Osteocyte (in vitro differentiated cells): ENCODE results near the gene CCDC136. TPM values are rescaled to one million over a fixed set of nuclear protein-coding genes. Genes with fewer than 3 reads are reported as not detected.

Source experiments
- DNase-seq: peaks from one replicate; pipeline ENCODE4 v3.0.0; 2021; ENCODE audit warnings: mixed read lengths; ENCODE audit not compliant: unreplicated experiment; ENCODE audit errors: extremely low spot score
- H3K27ac Mint-ChIP-seq: one replicate; pipeline ENCODE4 v1.8.0; 2021; ENCODE audit warnings: mild to moderate bottlenecking, mixed read lengths; ENCODE audit not compliant: unreplicated experiment
- H3K27me3 Mint-ChIP-seq: one replicate; pipeline ENCODE4 v1.8.0; 2021; ENCODE audit warnings: mixed read lengths; ENCODE audit not compliant: unreplicated experiment
- H3K36me3 Mint-ChIP-seq: one replicate; pipeline ENCODE4 v1.8.0; 2021; ENCODE audit warnings: mixed read lengths; ENCODE audit not compliant: unreplicated experiment
- H3K4me1 Mint-ChIP-seq: one replicate; pipeline ENCODE4 v1.8.0; 2021; ENCODE audit warnings: mixed read lengths; ENCODE audit not compliant: unreplicated experiment
- H3K4me3 Mint-ChIP-seq: one replicate; pipeline ENCODE4 v1.8.0; 2021; ENCODE audit warnings: mild to moderate bottlenecking, moderate library complexity, mixed read lengths; ENCODE audit not compliant: unreplicated experiment
- H3K9me3 Mint-ChIP-seq: one replicate; pipeline ENCODE4 v1.8.0; 2021; ENCODE audit warnings: mixed read lengths; ENCODE audit not compliant: unreplicated experiment
- total RNA-seq: library from RNA; stranded (reverse); gene quantifications from 2 replicates; pipeline ENCODE4 v1.2.1, GENCODE V29; 2021
- TF ChIP-seq, protein P1 (sequence below): fragments of 200-600 bp; sonication (generic); IDR thresholded peaks from 2 replicates; pipeline ENCODE4 v1.5.0; 2021; ENCODE audit warnings: antibody characterized with exemption, mild to moderate bottlenecking, moderate library complexity

Gene CCDC136
- total RNA-seq, 1 donor from 2014 or later: 13.3 TPM

DNA sequence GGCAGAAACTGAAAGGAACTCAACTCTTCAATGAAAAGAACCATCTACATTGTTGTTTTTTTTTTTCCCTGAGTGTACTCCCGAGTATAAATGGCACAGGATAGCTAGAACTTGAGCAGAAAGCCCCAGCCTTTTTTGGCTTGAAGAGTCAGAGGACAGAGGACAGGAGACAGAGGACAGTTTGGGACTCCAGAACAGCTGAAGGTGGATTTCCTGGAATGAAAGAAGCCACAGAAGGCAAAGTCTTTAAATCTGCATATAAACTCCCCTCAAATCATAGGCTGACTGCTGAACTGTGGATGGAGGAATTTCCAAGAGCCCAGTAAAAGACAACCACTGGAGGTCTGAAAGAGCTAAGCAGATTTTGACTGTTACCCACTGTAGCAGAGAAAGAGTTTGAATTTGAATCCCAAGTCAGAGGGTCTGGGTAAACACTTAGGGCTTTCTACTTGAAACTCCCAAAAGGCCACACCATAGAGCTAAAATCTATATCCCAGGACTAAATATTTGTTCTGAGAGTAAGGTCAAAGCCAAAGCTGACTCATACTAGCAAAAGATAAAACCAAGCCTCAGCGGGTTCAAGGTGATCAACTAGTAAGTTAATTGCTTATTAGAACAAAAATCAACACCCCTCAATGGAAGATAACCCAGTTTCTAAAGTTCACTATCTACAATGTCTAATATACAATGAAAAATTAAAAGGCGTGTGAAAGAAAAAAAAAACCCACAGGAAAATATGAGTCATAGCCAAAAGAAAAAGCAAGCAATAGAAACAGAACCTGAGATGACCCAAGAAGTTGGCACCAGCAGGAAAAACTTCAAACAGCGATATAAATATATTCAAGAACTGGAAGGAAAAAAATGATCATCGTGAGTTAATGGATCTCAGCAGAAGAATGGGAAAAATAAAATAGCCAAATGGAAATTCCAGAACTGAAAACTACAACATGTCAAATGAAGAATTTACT is 14.3 kb upstream of the CCDC136 start:
- H3K4me3 Mint-ChIP-seq: no peak overlapping the region
- peak overlapping the region; percentile 66 for H3K27ac Mint-ChIP-seq
- H3K36me3 Mint-ChIP-seq: peaks cover 24% of the 10 kb centered on the region
- DNase-seq: no peak
- peaks cover 17% of the 10 kb centered on the region for H3K4me1 Mint-ChIP-seq
- TF ChIP-seq, protein P1, sequence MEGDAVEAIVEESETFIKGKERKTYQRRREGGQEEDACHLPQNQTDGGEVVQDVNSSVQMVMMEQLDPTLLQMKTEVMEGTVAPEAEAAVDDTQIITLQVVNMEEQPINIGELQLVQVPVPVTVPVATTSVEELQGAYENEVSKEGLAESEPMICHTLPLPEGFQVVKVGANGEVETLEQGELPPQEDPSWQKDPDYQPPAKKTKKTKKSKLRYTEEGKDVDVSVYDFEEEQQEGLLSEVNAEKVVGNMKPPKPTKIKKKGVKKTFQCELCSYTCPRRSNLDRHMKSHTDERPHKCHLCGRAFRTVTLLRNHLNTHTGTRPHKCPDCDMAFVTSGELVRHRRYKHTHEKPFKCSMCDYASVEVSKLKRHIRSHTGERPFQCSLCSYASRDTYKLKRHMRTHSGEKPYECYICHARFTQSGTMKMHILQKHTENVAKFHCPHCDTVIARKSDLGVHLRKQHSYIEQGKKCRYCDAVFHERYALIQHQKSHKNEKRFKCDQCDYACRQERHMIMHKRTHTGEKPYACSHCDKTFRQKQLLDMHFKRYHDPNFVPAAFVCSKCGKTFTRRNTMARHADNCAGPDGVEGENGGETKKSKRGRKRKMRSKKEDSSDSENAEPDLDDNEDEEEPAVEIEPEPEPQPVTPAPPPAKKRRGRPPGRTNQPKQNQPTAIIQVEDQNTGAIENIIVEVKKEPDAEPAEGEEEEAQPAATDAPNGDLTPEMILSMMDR: no peak
- H3K27me3 Mint-ChIP-seq: no peaks in the 10 kb centered on the region
- H3K9me3 Mint-ChIP-seq: peaks cover 18% of the 10 kb centered on the region

DNA sequence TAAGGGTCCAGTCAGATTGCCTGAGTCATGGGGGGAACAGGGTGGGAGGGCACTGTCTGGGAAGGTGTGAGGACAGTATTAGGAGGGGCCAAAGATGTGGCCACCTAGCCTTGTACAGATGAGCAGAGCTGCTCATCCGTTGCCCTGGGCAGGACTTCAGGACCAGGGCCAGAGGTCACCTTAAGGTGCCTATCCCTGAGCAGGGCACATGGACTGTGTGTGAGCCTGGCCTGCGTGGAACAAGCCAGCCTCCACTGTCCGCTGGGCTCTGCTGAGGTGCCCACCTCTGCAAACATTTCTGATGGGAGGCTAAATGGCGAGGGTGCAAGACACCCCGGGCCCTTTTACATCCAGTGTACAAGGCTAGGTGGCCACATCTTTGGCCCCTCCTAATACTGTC is 12.8 kb upstream of the CCDC136 start:
- no peak for DNase-seq
- Mint-ChIP-seq H3K9me3 (peaks cover 18% of the 10 kb centered on the region), H3K4me1 (peaks cover 17% of the 10 kb centered on the region), H3K4me3 (no peak overlapping the region), H3K36me3 (peaks cover 12% of the 10 kb centered on the region), H3K27ac (no peak overlapping the region), H3K27me3 (no peaks in the 10 kb centered on the region)
- TF ChIP-seq, protein P1: no peak

DNA sequence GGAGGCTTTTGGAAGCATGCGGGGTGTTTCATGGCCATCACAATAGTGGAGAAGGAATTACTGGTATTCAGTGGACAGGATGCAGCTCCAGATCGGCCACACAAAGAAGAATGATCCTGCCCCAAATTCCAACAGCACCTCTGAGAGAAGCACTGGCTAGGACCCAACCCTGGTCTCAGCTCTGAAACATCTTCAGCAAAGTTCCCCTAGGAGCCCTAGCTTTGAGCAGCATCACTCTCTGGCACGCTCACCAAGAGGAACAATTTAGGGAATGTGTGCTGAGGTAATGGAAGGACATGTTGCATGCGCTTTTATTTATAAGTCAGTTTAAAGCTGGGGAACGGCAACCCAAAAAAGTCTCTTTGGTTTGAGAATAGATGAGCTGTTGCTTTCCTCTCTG is 10.6 kb upstream of the CCDC136 start:
- DNase-seq: no peak
- Mint-ChIP-seq H3K27ac (no peak overlapping the region), H3K4me3 (no peak overlapping the region), H3K9me3 (peaks cover 20% of the 10 kb centered on the region), H3K27me3 (peaks cover 7% of the 10 kb centered on the region), H3K36me3 (peaks cover 9% of the 10 kb centered on the region), H3K4me1 (peaks cover 11% of the 10 kb centered on the region)
- TF ChIP-seq, protein P1: no peak

DNA sequence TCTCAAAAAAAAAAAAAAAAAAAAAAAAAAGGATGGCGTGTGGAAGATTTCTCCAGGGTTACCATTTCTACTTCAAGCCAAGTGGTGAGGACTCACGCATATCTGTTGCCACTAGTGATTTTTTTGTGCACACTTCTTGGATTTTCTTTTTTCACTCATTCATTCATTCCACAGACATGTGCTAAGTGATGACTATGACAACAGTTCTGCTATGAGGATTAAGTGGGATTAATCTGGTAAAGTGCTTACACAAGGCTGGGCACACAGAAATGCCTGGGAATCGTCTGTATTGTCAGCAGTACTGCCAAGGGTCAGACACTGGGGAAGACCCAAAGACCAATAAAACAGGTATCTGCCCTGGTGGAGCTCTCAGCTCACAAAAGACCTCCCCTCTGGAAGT is 9.9 kb upstream of the CCDC136 start:
- Mint-ChIP-seq H3K4me3 (no peak overlapping the region), H3K27ac (no peak overlapping the region), H3K27me3 (peaks cover 13% of the 10 kb centered on the region), H3K9me3 (peaks cover 17% of the 10 kb centered on the region), H3K4me1 (peaks cover 8% of the 10 kb centered on the region), H3K36me3 (peaks cover 9% of the 10 kb centered on the region)
- DNase-seq: no peak
- TF ChIP-seq, protein P1: no peak

DNA sequence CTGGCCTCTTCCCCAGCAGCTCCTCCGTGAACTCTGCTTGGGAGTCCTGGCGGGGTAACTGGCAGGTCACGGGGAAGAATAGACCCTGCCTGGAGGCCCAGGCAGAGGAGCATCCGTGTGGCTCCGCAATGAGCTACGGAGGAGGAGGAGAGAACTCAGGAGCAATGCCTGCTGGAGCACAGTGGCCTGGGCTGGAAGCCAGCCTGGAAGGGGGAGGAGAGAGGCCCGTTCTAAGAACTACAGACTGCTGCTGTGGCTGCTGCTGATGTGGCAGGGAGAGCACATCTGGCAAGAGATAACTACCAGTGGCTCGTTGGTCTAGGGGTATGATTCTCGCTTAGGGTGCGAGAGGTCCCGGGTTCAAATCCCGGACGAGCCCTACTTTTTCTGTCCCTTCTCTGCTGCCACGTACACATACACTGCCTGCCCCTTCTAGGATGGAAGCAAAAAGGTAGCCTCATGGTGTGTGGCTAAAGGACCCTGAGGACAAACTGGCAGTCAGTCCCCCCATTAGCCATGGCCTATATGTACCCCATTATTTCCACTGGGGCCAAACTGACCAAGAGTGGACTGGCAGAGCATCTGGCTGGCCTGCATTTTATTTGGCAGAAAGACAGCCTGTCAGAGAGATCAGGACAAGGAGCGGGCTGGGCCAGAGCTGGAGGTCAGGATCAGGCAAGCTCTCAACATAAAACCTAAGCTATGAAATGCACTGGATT is 8.5 kb upstream of the CCDC136 start:
- Mint-ChIP-seq H3K9me3 (peaks cover 5% of the 10 kb centered on the region), H3K4me3 (no peak overlapping the region), H3K27me3 (peaks cover 18% of the 10 kb centered on the region), H3K4me1 (no peaks in the 10 kb centered on the region), H3K27ac (no peak overlapping the region), H3K36me3 (peaks cover 3% of the 10 kb centered on the region)
- TF ChIP-seq, protein P1: no peak
- DNase-seq: no peak
